NCI-H1105 (cell line): ENCODE data around the gene PLEKHA1.

ENCODE experiments used
- DNase-seq: peaks from one replicate; lab custom pipeline; 2025; lab: John Stamatoyannopoulos, UW

The PLEKHA1 gene

GRCh38 chr10:122461729-122462532 is 87.4 kb downstream of the PLEKHA1 start:
- DNase-seq = no peak

GRCh38 chr10:122462533-122463465 is 88.3 kb downstream of the PLEKHA1 start:
- DNase-seq = no peak

GRCh38 chr10:122463466-122464249 is 89.2 kb downstream of the PLEKHA1 start:
- no peak for DNase-seq

- DNase-seq = no peak
Measured at GRCh38 chr10:122464250-122464510, 89.7 kb downstream of the PLEKHA1 start.

- no peak for DNase-seq
Measured at GRCh38 chr10:122464586-122464985, 90.1 kb downstream of the PLEKHA1 start.

GRCh38 chr10:122465401-122466040 is 91.0 kb downstream of the PLEKHA1 start:
- no peak for DNase-seq

GRCh38 chr10:122466951-122467381 is 92.5 kb downstream of the PLEKHA1 start:
- DNase-seq = no peak

- DNase-seq = no peak
Measured at GRCh38 chr10:122467701-122468100, 93.2 kb downstream of the PLEKHA1 start.

GRCh38 chr10:122468307-122468925 is 93.9 kb downstream of the PLEKHA1 start:
- DNase-seq = no peak

- no peak for DNase-seq
Measured at GRCh38 chr10:122468926-122469781, 94.6 kb downstream of the PLEKHA1 start.

- no peak for DNase-seq
Measured at GRCh38 chr10:122469848-122470247, 95.3 kb downstream of the PLEKHA1 start.

GRCh38 chr10:122471531-122472177 is 97.1 kb downstream of the PLEKHA1 start:
- DNase-seq = no peak

GRCh38 chr10:122473116-122473515 is 98.6 kb downstream of the PLEKHA1 start:
- DNase-seq = no peak

GRCh38 chr10:122474131-122474818 is 99.8 kb downstream of the PLEKHA1 start:
- no peak for DNase-seq

- no peak for DNase-seq
Measured at GRCh38 chr10:122475100-122475499, 100.6 kb downstream of the PLEKHA1 start.

- DNase-seq = no peak
Measured at GRCh38 chr10:122475591-122476332, 101.3 kb downstream of the PLEKHA1 start.

GRCh38 chr10:122476333-122476695 is 101.8 kb downstream of the PLEKHA1 start:
- DNase-seq = no peak

- DNase-seq = no peak
Measured at GRCh38 chr10:122477436-122477835, 102.9 kb downstream of the PLEKHA1 start.

- no peak for DNase-seq
Measured at GRCh38 chr10:122478971-122479370, 104.5 kb downstream of the PLEKHA1 start.
